ENCODE results near the gene AMTN.
"Not testable (repeated sequence)": the region's sequence is repeated elsewhere in the genome, so short reads cannot be mapped to it uniquely, and the experiment has no call there.

Gene AMTN, protein sequence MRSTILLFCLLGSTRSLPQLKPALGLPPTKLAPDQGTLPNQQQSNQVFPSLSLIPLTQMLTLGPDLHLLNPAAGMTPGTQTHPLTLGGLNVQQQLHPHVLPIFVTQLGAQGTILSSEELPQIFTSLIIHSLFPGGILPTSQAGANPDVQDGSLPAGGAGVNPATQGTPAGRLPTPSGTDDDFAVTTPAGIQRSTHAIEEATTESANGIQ

GRCh38 chr4:70518269-70518668 lies at the start of gene AMTN:
Gene AMTN, plus strand, starts transcription at chr4:70518569. Its CDS starts 209 bp downstream, at chr4:70518778.
- H3K36me3 ChIP-seq (replicated peaks) = no peaks in the 10 kb centered on the region
- no peaks in the 10 kb centered on the region for H3K27me3 ChIP-seq (replicated peaks)
- DNase-seq = no peak
- TF ChIP-seq, protein P1, sequence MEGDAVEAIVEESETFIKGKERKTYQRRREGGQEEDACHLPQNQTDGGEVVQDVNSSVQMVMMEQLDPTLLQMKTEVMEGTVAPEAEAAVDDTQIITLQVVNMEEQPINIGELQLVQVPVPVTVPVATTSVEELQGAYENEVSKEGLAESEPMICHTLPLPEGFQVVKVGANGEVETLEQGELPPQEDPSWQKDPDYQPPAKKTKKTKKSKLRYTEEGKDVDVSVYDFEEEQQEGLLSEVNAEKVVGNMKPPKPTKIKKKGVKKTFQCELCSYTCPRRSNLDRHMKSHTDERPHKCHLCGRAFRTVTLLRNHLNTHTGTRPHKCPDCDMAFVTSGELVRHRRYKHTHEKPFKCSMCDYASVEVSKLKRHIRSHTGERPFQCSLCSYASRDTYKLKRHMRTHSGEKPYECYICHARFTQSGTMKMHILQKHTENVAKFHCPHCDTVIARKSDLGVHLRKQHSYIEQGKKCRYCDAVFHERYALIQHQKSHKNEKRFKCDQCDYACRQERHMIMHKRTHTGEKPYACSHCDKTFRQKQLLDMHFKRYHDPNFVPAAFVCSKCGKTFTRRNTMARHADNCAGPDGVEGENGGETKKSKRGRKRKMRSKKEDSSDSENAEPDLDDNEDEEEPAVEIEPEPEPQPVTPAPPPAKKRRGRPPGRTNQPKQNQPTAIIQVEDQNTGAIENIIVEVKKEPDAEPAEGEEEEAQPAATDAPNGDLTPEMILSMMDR (IDR thresholded peaks at IDR 0.05; ENCODE audit: low read depth, low read length, missing control alignments) = no peak
- no peak within 1 kb of the TSS for H3K4me3 ChIP-seq (ENCODE audit: low read depth, low read length)
- H3K27ac ChIP-seq = no peak within 1 kb of the TSS
- in situ Hi-C loops (cut with HindIII; ENCODE audit: low pct_ligation_motif_present, low sequenced_read_pairs) = no loop called here

GRCh38 chr4:70471897-70472296 lies 46.5 kb upstream of the AMTN start, which contains the start of gene MUC7:
Gene MUC7, plus strand, starts transcription at chr4:70472197. Its CDS starts 1,825 bp downstream, at chr4:70474022.
- Histone ChIP-seq H3K27ac (no peak within 1 kb of the TSS), H3K36me3 (replicated peaks) (no peaks in the 10 kb centered on the region), H3K4me3 (ENCODE audit: low read depth, low read length) (no peak within 1 kb of the TSS), H3K27me3 (replicated peaks) (no peaks in the 10 kb centered on the region)
- TF ChIP-seq, protein P1 (IDR thresholded peaks at IDR 0.05; ENCODE audit: low read depth, low read length, missing control alignments) = no peak
- DNase-seq = no peak
- in situ Hi-C loops (cut with HindIII; ENCODE audit: low pct_ligation_motif_present, low sequenced_read_pairs) = no loop called here

- H3K4me3 ChIP-seq (ENCODE audit: low read depth, low read length) = no peak overlapping the region
- H3K27me3 ChIP-seq (replicated peaks) = no peaks in the 10 kb centered on the region
- H3K36me3 ChIP-seq (replicated peaks) = no peaks in the 10 kb centered on the region
- no peak overlapping the region for H3K27ac ChIP-seq
- in situ Hi-C loops (cut with HindIII; ENCODE audit: low pct_ligation_motif_present, low sequenced_read_pairs) = no loop called here
- DNase-seq = no peak
- TF ChIP-seq, protein P1 (IDR thresholded peaks at IDR 0.05; ENCODE audit: low read depth, low read length, missing control alignments) = no peak
Observed at GRCh38 chr4:70473679-70474078, 44.7 kb upstream of the AMTN start.

DNA sequence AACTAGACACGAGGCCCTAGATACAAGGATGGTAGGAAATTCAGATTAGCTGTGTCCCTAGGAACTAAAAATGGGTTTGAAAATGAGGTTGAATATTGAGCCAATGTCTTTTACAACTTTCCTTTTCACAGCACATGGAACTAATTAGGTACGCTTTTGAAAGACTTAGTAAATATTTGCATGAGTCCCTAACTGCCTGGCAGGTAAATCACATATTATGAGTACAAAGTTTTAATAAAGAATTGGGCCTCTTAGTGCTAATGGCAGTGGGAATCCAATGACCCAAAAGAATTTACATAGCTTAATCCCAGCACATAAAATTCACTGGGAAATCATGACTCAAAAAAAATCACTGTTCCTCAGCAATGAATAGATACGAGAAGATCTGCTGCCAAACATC lies 29.6 kb upstream of the AMTN start:
- DNase-seq = no peak
- H3K36me3 ChIP-seq (replicated peaks) = no peaks in the 10 kb centered on the region
- in situ Hi-C loops (cut with HindIII; ENCODE audit: low pct_ligation_motif_present, low sequenced_read_pairs) = no loop called here
- TF ChIP-seq, protein P1 (IDR thresholded peaks at IDR 0.05; ENCODE audit: low read depth, low read length, missing control alignments) = no peak
- no peak overlapping the region for H3K4me3 ChIP-seq (ENCODE audit: low read depth, low read length)
- H3K27me3 ChIP-seq (replicated peaks) = no peaks in the 10 kb centered on the region
- H3K27ac ChIP-seq = no peak overlapping the region

GRCh38 chr4:70496231-70496630 lies 22.1 kb upstream of the AMTN start:
- Histone ChIP-seq H3K4me3 (ENCODE audit: low read depth, low read length) (no peak overlapping the region), H3K27me3 (replicated peaks) (no peaks in the 10 kb centered on the region), H3K27ac (no peak overlapping the region), H3K36me3 (replicated peaks) (no peaks in the 10 kb centered on the region)
- TF ChIP-seq, protein P1 (IDR thresholded peaks at IDR 0.05; ENCODE audit: low read depth, low read length, missing control alignments) = no peak
- no peak for DNase-seq
- in situ Hi-C loops (cut with HindIII; ENCODE audit: low pct_ligation_motif_present, low sequenced_read_pairs) = no loop called here

DNA sequence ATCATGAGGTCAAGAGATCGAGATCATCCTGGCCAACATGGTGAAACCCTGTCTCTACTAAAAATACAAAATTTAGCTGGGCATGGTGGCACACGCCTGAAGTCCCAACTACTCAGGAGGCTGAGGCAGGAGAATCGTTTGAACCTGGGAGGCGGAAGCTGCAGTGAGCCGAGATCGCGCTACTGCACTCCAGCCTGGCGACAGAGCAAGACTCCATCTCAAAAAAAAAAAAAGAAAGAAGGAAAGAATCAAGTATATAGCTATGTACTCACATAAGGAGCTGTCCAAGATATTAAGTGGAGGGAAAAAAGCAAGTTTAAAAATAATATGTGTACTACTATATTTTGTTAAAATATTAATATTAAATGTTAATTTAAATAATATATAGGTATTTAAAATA lies 16.5 kb upstream of the AMTN start:
- H3K27ac ChIP-seq; H3K36me3 ChIP-seq (replicated peaks); H3K4me3 ChIP-seq (ENCODE audit: low read depth, low read length); DNase-seq; in situ Hi-C loops (cut with HindIII; ENCODE audit: low pct_ligation_motif_present, low sequenced_read_pairs); H3K27me3 ChIP-seq (replicated peaks): not testable (repeated sequence)

Data from brain microvascular endothelial cell (primary cell).